ENCODE data around the gene RRP15. TPM values are rescaled to one million over a fixed set of nuclear protein-coding genes. Genes with fewer than 3 reads are reported as not detected.

The RRP15 gene
- polyA plus RNA-seq, 3 donors, result 0.81 to 7.6 (median 4.6) TPM

DNA sequence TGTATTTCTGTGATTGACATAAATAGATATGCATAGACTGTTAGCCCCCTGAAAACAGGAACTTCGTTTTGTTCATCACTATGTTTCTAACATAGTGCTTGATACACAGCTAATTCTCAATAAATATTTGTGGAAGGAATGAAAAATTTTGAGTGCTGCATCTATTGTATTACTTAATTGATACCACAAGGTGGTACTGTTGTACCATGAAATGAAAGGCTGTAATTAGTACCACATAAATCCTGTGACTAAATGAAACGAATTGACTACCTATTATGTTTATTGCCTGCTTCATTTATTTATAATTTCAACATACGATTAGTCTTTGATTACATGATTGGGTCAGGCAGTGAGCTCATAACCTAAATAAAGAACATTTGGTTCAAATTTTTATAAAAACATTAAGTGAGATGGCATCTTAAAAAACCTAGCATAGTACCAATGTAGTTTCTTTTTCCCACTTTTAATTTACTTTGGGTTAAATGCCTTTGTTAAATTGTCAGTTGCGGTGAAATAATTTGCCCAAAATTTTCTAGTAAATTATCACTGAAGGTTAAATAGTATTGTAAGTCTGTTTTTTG is 45.0 kb downstream of the RRP15 start:
- Histone ChIP-seq H3K36me3 (replicated peaks in 1 of 2; ENCODE audit: control insufficient read depth in 1 of 2, insufficient read depth in 2 of 2, low read length in 2 of 2) (no peaks in the 10 kb centered on the region), H3K4me2 (replicated peaks; ENCODE audit: extremely low read depth, low read length, poor library complexity, severe bottlenecking) (no peak overlapping the region), H3K9me3 (replicated peaks in 1 of 2; ENCODE audit: control insufficient read depth in 1 of 2, insufficient read depth in 1 of 2, low read length in 2 of 2) (no peaks in the 10 kb centered on the region), H3K27ac (ENCODE audit: low read depth in 1 of 2, low read length in 2 of 2) (no peak overlapping the region), H3K4me1 (ENCODE audit: control insufficient read depth in 1 of 2, insufficient read depth in 2 of 2, low read length in 2 of 2) (no peaks in the 10 kb centered on the region), H2AFZ (ENCODE audit: insufficient read depth, low read depth, low read length, poor library complexity, severe bottlenecking) (no peak overlapping the region), H3K9ac (ENCODE audit: insufficient read depth, low read length, poor library complexity, severe bottlenecking) (no peak overlapping the region), H3K79me2 (ENCODE audit: insufficient read depth, low read length) (no peaks in the 10 kb centered on the region), H3K4me3 (replicated peaks in 1 of 3; ENCODE audit: low read depth in 2 of 3, low read length in 3 of 3) (no peak overlapping the region), H4K20me1 (ENCODE audit: insufficient read depth, low read length) (no peaks in the 10 kb centered on the region), H3K27me3 (ENCODE audit: control insufficient read depth in 2 of 2, insufficient read depth in 2 of 2, low read length in 2 of 2) (no peaks in the 10 kb centered on the region)
- Mint-ChIP-seq H3K27me3 (ENCODE audit: low read depth in 3 of 3) (no peaks in the 10 kb centered on the region), H3K4me1 (no peaks in the 10 kb centered on the region), H3K4me3 (no peak overlapping the region), H3K27ac (no peak overlapping the region), H3K9me3 (no peaks in the 10 kb centered on the region), H3K36me3 (peaks cover 12 to 15% of the 10 kb centered on the region in 2 donors)
- peak; percentile 19 to 38 (median 32) for DNase-seq
- no CpG with 5 or more reads among the region's 4 CpGs for WGBS (ENCODE audit: insufficient coverage)
- TF ChIP-seq, protein P1, sequence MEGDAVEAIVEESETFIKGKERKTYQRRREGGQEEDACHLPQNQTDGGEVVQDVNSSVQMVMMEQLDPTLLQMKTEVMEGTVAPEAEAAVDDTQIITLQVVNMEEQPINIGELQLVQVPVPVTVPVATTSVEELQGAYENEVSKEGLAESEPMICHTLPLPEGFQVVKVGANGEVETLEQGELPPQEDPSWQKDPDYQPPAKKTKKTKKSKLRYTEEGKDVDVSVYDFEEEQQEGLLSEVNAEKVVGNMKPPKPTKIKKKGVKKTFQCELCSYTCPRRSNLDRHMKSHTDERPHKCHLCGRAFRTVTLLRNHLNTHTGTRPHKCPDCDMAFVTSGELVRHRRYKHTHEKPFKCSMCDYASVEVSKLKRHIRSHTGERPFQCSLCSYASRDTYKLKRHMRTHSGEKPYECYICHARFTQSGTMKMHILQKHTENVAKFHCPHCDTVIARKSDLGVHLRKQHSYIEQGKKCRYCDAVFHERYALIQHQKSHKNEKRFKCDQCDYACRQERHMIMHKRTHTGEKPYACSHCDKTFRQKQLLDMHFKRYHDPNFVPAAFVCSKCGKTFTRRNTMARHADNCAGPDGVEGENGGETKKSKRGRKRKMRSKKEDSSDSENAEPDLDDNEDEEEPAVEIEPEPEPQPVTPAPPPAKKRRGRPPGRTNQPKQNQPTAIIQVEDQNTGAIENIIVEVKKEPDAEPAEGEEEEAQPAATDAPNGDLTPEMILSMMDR (IDR thresholded peaks at IDR 0.05), result peak; percentile 83
- intact Hi-C loops (cut with micrococcal nuclease), result loop anchor here in 1 of 2 donors (10.0 kb wide), 1 partner anchor 1235 kb away; no protein-coding TSS in a partner anchor

DNA sequence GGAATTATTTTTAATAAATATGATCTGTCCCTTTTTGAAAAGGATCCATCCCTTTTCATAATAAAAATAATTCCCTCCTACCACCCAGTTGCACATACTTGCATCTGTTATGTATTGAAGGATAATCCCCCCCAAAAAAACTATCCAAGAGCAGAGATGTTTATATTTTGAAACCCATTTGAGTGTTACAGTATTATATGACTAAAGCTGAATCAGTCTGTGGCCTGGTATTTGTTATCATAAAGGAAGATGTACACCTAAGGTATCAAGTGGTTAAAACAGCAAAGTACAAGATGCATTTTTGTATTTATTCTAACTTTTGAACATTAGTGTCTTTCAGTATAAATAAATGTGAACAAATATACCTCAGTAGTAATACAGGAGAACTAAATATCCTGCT is 47.3 kb downstream of the RRP15 start:
- intact Hi-C loops (cut with micrococcal nuclease), result loop anchor here in 1 of 2 donors (10.0 kb wide), 1 partner anchor 1232 kb away; no protein-coding TSS in a partner anchor
- no peaks in the 10 kb centered on the region for H3K9me3 Mint-ChIP-seq
- no peak overlapping the region for H2AFZ ChIP-seq (ENCODE audit: insufficient read depth, low read depth, low read length, poor library complexity, severe bottlenecking)

More for the DNA sequence above, 47.3 kb downstream of the RRP15 start:
- no peaks in the 10 kb centered on the region for H3K4me1 ChIP-seq (ENCODE audit: control insufficient read depth in 1 of 2, insufficient read depth in 2 of 2, low read length in 2 of 2)
- no peaks in the 10 kb centered on the region for H3K36me3 ChIP-seq (replicated peaks in 1 of 2; ENCODE audit: control insufficient read depth in 1 of 2, insufficient read depth in 2 of 2, low read length in 2 of 2)
- no peak overlapping the region for H3K4me3 ChIP-seq (replicated peaks in 1 of 3; ENCODE audit: low read depth in 2 of 3, low read length in 3 of 3)
- H3K4me2 ChIP-seq (replicated peaks; ENCODE audit: extremely low read depth, low read length, poor library complexity, severe bottlenecking), result no peak overlapping the region
- Mint-ChIP-seq H3K27me3 (ENCODE audit: low read depth in 3 of 3) (no peaks in the 10 kb centered on the region), H3K27ac (no peak overlapping the region), H3K4me1 (no peaks in the 10 kb centered on the region), H3K36me3 (peaks cover 9 to 17% of the 10 kb centered on the region in 2 donors), H3K4me3 (no peak overlapping the region)
- no peaks in the 10 kb centered on the region for H4K20me1 ChIP-seq (ENCODE audit: insufficient read depth, low read length)
- no peak overlapping the region for H3K9ac ChIP-seq (ENCODE audit: insufficient read depth, low read length, poor library complexity, severe bottlenecking)
- no peaks in the 10 kb centered on the region for H3K27me3 ChIP-seq (ENCODE audit: control insufficient read depth in 2 of 2, insufficient read depth in 2 of 2, low read length in 2 of 2)
- H3K79me2 ChIP-seq (ENCODE audit: insufficient read depth, low read length), result no peaks in the 10 kb centered on the region
- TF ChIP-seq, protein P1 (IDR thresholded peaks at IDR 0.05), result no peak
- H3K9me3 ChIP-seq (replicated peaks in 1 of 2; ENCODE audit: control insufficient read depth in 1 of 2, insufficient read depth in 1 of 2, low read length in 2 of 2), result no peaks in the 10 kb centered on the region
- no peak overlapping the region for H3K27ac ChIP-seq (ENCODE audit: low read depth in 1 of 2, low read length in 2 of 2)
- DNase-seq, result no peak

Measured in CD14-positive monocyte (primary cell).